Measurements from ENCODE around the gene NFKB1.

NFKB1 gene

GRCh38 chr4:102632241-102633065 lies 131.3 kb downstream of the NFKB1 start:
- no peak for DNase-seq

DNA sequence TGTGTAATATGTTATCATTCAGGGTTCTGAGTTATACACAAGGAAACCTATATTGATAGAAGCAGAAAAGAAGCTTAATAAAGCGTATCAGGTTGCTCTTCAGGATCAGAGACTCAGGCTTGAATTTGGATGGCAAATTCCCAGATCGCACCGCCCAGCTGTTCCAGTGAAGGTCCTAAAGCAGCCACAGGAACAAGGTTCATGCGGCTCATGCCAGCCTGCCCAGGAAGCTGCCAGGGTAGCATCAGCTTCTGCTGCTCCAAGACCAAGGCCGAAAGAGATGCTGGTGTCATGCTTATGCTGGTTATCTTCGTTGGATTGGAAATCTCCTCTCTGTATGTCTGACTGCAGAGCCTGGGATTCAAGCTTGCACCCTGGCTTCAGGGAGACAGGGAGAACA lies 131.9 kb downstream of the NFKB1 start:
- DNase-seq, result no peak

DNA sequence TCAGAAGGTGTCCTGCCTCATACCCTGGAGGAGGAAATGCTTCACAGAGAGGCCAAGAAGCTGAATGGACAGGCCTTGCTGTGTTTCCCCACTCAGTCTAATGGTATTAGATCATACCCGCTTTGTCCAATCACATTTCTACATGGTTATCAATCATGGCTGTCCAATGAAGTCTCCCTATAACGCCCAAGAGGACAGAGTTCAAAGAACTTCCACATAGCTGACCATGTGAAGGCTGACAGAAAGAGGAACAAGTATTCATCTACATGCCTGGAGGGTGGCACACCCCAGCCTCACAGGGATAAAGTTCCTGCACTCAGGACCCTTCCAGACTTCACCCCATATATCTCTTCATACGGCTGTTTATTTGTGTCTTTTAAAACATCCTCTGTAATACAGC lies 136.2 kb downstream of the NFKB1 start:
- no peak for DNase-seq

GRCh38 chr4:102638621-102639020 lies 137.5 kb downstream of the NFKB1 start:
- no peak for DNase-seq

- DNase-seq, result no peak
These were observed 138.4 kb downstream of the NFKB1 start for GRCh38 chr4:102639598-102639997.

DNA sequence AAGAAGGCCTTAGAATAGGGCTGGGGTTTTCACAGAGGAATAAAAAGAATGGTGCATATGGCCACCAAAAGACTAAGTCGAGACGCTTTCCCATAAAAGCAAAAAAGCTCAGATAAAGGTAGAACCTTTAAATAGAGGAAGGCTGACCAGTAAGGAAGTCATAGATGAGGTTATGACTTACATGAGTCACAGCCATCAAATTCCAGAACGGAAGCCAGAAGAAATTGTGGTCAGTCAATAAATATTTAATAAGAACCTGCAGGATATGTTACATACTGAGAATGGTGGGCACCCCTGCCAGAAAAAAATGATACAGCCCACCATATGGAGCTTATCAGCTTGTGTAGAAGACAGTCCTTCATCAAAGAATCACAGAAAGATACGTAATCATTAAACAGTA lies 139.5 kb downstream of the NFKB1 start:
- no peak for DNase-seq

- DNase-seq, result no peak
These were observed 140.6 kb downstream of the NFKB1 start for GRCh38 chr4:102641793-102642192.

DNA sequence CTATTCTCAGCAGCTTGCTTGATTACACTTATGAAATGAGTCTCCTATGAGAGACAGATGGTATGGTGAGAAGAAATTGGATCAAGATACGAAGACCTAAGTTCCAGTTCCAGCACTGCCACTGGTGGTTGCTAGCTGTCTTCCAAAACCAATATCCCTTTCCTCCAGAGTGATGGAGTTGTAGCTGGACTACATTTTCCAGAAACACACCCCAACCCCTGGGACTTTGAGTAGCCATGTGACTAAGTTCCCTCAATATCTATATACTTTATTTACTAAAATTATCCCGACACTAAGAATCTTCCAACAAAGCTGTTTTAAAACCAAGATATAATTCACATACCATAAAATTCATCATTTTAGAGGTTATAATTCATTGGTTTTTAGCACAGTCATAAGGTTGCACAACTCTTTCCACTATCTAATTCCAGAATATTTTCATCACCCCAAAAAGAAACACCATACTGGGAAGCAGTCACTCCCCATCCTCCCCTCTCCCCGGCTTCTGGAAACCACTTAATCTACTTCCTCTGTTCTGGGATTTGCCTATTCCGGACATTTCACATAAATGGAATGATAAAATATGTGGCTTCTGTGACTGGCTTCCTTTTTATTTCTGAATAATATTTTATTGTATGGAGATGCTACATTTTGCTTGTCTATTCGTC lies 141.6 kb downstream of the NFKB1 start:
- no peak for DNase-seq

DNA sequence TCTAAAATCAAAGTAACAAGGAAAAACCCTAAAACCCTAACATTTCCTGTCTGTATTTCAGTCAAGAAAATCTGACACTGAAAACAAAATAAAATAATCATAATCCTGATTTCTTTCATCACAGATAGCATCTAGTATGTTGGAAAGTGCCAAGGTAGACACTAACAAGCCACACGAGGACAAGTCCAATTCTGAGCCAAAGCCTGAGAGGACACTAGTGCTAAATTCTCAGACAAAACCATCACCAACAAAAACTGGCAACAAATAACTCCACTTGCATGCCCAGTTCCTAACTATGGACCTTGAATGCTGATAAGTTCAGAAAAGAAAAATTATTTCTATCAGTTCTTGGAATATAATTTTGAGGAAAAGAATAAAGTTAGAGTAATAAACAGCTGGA lies 146.0 kb downstream of the NFKB1 start:
- no peak for DNase-seq

- DNase-seq, result no peak
These were observed 156.0 kb downstream of the NFKB1 start for GRCh38 chr4:102657206-102657605.

GRCh38 chr4:102663073-102663472 lies 161.9 kb downstream of the NFKB1 start:
- DNase-seq, result no peak

DNA sequence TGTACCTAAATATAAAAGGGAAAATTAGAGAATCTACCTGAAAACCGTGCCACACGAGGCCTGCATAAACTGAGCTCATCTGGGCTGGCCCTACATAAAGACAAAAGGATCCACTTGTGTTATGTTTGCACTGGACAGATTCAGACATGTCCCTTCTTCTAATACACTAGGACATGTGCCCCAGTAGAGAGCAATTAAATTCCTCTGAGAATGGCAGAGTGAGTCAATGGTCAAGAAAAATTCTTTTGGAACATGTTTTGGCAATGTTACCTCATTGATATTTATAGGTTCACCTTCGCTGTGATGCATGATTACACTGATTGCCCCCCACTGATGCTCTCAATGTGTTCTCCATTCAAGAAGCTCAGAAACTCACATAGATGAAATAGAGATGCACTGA lies 164.4 kb downstream of the NFKB1 start:
- DNase-seq, result no peak

Measured in NCI-H2081 (cell line).